ENCODE measurements around the gene COPS8.

The COPS8 gene

DNA sequence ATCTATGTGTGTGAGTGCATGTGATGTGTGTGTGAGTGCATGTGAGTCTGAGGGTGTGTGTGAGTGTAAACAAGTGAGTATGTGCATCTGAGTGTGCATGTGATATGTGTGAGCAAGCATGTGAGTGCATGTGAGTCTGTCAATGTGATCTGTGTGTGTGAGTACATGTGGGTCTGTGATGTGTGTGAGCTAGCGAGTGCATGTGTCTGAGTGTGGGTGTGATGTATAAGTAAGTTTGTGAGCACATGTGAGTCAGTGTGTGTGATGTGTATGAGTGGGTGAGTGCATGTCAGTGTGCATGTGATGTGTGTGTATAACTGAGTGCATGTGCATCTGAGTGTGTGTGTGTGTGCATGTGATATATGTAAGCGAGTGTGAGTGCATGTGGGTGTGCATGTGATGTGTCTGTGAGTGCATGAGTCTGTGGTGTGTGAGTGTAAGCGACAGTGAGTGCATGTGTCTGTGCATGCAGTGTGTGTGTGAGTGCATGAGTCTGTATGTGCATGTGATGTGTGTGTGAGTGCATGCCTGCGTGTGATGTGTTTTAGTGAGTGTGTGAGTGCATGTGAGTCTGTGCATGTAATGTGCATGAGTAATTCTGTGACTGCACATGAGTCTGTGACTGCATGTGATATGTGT is 44.1 kb downstream of the COPS8 start:
- H3K27ac ChIP-seq (replicated peaks; ENCODE audit: low read length), result no peak overlapping the region
- H2BK15ac ChIP-seq (ENCODE audit: low read length), result no peak overlapping the region
- H3K18ac ChIP-seq (ENCODE audit: low read length), result no peak overlapping the region
- no peak for DNase-seq (ENCODE audit: low spot score)
- H3K36me3 ChIP-seq (replicated peaks in 1 of 2; ENCODE audit: control insufficient read depth in 2 of 2, insufficient read depth in 2 of 2, low read length in 2 of 2), result peaks cover 0 to 4% of the 10 kb centered on the region in 2 donors
- no peak overlapping the region for H2AK5ac ChIP-seq (ENCODE audit: low read depth, low read length)
- H3K4me2 ChIP-seq (ENCODE audit: insufficient read depth, low read length, poor library complexity, severe bottlenecking), result no peak overlapping the region
- no peak overlapping the region for H3K23ac ChIP-seq (ENCODE audit: low read depth, low read length, poor library complexity)
- H4K8ac ChIP-seq (ENCODE audit: low read depth, low read length), result no peak overlapping the region
- no CpG with 5 or more reads among the region's 4 CpGs for WGBS, 2 donors (ENCODE audit: extremely low coverage in 2 of 2, insufficient read length in 2 of 2, insufficient replicate concordance in 1 of 2)
- peaks cover 0 to 6% (median 0%) of the 10 kb centered on the region in 3 experiments for H3K27me3 ChIP-seq (ENCODE audit: control insufficient read depth in 3 of 3, insufficient read depth in 3 of 3, low read depth in 1 of 3, low read length in 3 of 3)
- H2AFZ ChIP-seq (ENCODE audit: low read length), result no peak overlapping the region
- no peak overlapping the region for H3K4ac ChIP-seq (ENCODE audit: low read length)
- H2BK12ac ChIP-seq (ENCODE audit: low read length), result no peak overlapping the region
- no peak overlapping the region for H2BK120ac ChIP-seq (ENCODE audit: low read depth, low read length)
- peak overlapping the region in 1 of 2 donors; percentile 43 for H3K4me3 ChIP-seq (ENCODE audit: low read length in 2 of 2)
- H4K91ac ChIP-seq (ENCODE audit: low read depth, low read length, poor library complexity), result no peak overlapping the region
- H3K79me1 ChIP-seq (ENCODE audit: low read depth, low read length), result no peaks in the 10 kb centered on the region
- peak overlapping the region; percentile 59 for H3K14ac ChIP-seq (ENCODE audit: low read length)
- H3K9ac ChIP-seq (ENCODE audit: low read depth, low read length, poor library complexity), result peak overlapping the region; percentile 71
- peaks cover 6 to 19% of the 10 kb centered on the region in 2 donors for H3K9me3 ChIP-seq (replicated peaks in 1 of 2; ENCODE audit: control insufficient read depth in 2 of 2, insufficient read depth in 1 of 2, low read depth in 1 of 2, low read length in 2 of 2)
- H3K4me1 ChIP-seq (ENCODE audit: control insufficient read depth in 2 of 2, insufficient read depth in 1 of 2, low read depth in 1 of 2, low read length in 2 of 2), result peaks cover 4 to 5% of the 10 kb centered on the region in 2 donors
- H2BK5ac ChIP-seq (ENCODE audit: low read length), result no peak overlapping the region

DNA sequence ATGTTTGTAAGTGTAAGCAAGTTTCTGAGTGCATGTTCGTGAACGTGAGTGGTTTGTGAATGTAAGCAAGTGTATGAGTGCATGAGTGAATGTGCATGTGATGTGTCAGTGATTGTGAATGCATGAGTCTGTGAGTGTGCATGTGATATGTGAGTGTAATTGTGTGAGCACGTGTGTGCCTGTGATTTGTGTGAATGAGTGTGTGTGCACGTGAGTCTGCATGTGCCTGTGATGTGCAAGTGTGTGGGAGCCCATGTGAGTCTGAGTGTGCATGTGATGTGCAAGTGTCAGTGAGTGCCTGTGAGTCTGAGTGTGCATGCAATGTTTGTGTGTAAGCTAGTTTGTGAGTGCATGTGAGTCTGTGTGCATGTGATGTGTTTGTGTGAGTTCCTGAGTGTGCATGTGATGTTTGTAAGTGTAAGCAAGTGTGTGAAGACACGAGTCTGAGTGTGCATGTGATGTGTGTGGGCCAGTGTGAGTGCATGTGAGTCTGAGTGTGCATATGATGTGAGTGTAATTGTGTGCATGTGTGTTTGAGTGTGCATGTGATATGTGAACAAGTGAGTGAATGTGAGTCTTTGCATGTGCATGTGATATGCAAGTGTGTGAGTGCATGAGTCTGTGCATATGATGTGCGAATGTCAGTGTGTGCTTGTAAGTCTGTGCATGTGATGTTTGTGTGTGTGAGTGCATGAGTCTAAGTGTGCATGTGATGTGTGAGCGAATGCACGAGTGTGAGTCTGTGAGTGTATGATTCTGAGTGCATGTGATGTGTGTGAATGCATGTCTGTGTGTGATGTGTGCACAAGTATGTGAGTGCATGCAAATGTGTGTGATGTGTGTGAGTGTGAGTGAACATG is 45.1 kb downstream of the COPS8 start:
- no peak overlapping the region for H4K91ac ChIP-seq (ENCODE audit: low read depth, low read length, poor library complexity)
- H3K4me3 ChIP-seq (ENCODE audit: low read length in 2 of 2), result peak overlapping the region in 1 of 2 donors; percentile 16
- peaks cover 4 to 5% of the 10 kb centered on the region in 2 donors for H3K4me1 ChIP-seq (ENCODE audit: control insufficient read depth in 2 of 2, insufficient read depth in 1 of 2, low read depth in 1 of 2, low read length in 2 of 2)
- H3K27me3 ChIP-seq (ENCODE audit: control insufficient read depth in 3 of 3, insufficient read depth in 3 of 3, low read depth in 1 of 3, low read length in 3 of 3), result peaks cover 0 to 8% (median 0%) of the 10 kb centered on the region in 3 experiments
- H3K18ac ChIP-seq (ENCODE audit: low read length), result no peak overlapping the region
- no peak overlapping the region for H2AK5ac ChIP-seq (ENCODE audit: low read depth, low read length)
- H2AFZ ChIP-seq (ENCODE audit: low read length), result no peak overlapping the region
- H3K4ac ChIP-seq (ENCODE audit: low read length), result no peak overlapping the region
- no peak overlapping the region for H2BK5ac ChIP-seq (ENCODE audit: low read length)
- H3K36me3 ChIP-seq (replicated peaks in 1 of 2; ENCODE audit: control insufficient read depth in 2 of 2, insufficient read depth in 2 of 2, low read length in 2 of 2), result peaks cover 0 to 4% of the 10 kb centered on the region in 2 donors
- no peak overlapping the region for H3K27ac ChIP-seq (replicated peaks; ENCODE audit: low read length)
- H3K9ac ChIP-seq (ENCODE audit: low read depth, low read length, poor library complexity), result no peak overlapping the region
- H2BK15ac ChIP-seq (ENCODE audit: low read length), result no peak overlapping the region
- H4K8ac ChIP-seq (ENCODE audit: low read depth, low read length), result no peak overlapping the region
- no peak overlapping the region for H3K14ac ChIP-seq (ENCODE audit: low read length)
- DNase-seq (ENCODE audit: low spot score), result no peak
- no peak overlapping the region for H3K4me2 ChIP-seq (ENCODE audit: insufficient read depth, low read length, poor library complexity, severe bottlenecking)
- no peak overlapping the region for H2BK12ac ChIP-seq (ENCODE audit: low read length)
- H3K23ac ChIP-seq (ENCODE audit: low read depth, low read length, poor library complexity), result no peak overlapping the region
- H3K9me3 ChIP-seq (replicated peaks in 1 of 2; ENCODE audit: control insufficient read depth in 2 of 2, insufficient read depth in 1 of 2, low read depth in 1 of 2, low read length in 2 of 2), result peaks cover 6 to 19% of the 10 kb centered on the region in 2 donors
- H3K79me1 ChIP-seq (ENCODE audit: low read depth, low read length), result no peaks in the 10 kb centered on the region
- H2BK120ac ChIP-seq (ENCODE audit: low read depth, low read length), result no peak overlapping the region
- 100% methylated on average over 2 of the region's 8 CpGs; no CpG with 5 or more reads in 1 of the 2 donors for whole genome bisulfite sequencing, 2 donors (ENCODE audit: extremely low coverage in 2 of 2, insufficient read length in 2 of 2, insufficient replicate concordance in 1 of 2)

DNA sequence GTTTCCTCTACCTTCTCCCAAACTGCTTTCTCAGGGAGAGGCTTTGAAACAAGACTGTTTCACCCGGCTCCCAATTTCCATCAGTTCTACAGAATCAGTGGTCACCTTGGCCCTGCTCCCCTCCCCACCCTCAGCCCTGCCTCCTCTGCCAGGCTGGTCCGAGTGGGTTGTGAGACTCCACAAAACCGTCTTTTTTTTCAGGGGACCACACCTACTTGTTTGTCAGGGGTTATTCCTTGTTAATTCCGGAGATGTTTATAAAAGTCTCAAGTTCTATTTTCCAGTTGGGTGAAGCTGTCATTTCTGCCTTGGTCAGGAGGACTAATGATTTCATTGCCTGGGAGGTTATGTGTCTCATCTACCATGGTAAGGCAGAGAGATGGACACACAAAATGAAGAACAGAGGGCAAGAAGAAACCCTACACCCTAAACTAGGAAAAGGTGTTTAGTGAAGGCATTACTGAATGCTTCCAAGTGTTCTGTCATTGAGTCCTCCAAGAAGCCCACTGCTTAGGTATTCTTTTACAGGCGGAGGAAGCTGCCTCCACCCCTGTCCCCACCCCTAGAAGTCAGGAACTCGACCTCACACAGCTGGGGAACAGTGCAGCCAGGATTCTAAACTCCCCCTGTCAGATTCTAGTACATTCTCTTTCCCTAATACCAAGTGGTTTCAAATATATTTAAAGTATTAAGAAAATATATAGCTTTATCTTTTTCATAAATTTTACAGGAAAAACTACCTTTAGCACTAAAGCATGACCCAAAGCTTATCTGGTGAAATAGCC is 46.3 kb downstream of the COPS8 start:
- H3K23ac ChIP-seq (ENCODE audit: low read depth, low read length, poor library complexity), result no peak overlapping the region
- peaks cover 6 to 19% of the 10 kb centered on the region in 2 donors for H3K9me3 ChIP-seq (replicated peaks in 1 of 2; ENCODE audit: control insufficient read depth in 2 of 2, insufficient read depth in 1 of 2, low read depth in 1 of 2, low read length in 2 of 2)
- peaks cover 4 to 5% of the 10 kb centered on the region in 2 donors for H3K4me1 ChIP-seq (ENCODE audit: control insufficient read depth in 2 of 2, insufficient read depth in 1 of 2, low read depth in 1 of 2, low read length in 2 of 2)
- no CpG with 5 or more reads among the region's 6 CpGs for WGBS, 2 donors (ENCODE audit: extremely low coverage in 2 of 2, insufficient read length in 2 of 2, insufficient replicate concordance in 1 of 2)
- H2BK5ac ChIP-seq (ENCODE audit: low read length), result no peak overlapping the region
- H2BK12ac ChIP-seq (ENCODE audit: low read length), result no peak overlapping the region
- no peak overlapping the region for H2AFZ ChIP-seq (ENCODE audit: low read length)
- H3K18ac ChIP-seq (ENCODE audit: low read length), result no peak overlapping the region
- no peak overlapping the region for H3K9ac ChIP-seq (ENCODE audit: low read depth, low read length, poor library complexity)
- H3K4me2 ChIP-seq (ENCODE audit: insufficient read depth, low read length, poor library complexity, severe bottlenecking), result no peak overlapping the region
- no peak for DNase-seq (ENCODE audit: low spot score)
- H3K14ac ChIP-seq (ENCODE audit: low read length), result no peak overlapping the region
- no peak overlapping the region for H4K8ac ChIP-seq (ENCODE audit: low read depth, low read length)
- H3K27ac ChIP-seq (replicated peaks; ENCODE audit: low read length), result no peak overlapping the region
- H3K4me3 ChIP-seq (ENCODE audit: low read length in 2 of 2), result no peak overlapping the region
- no peak overlapping the region for H2AK5ac ChIP-seq (ENCODE audit: low read depth, low read length)
- no peaks in the 10 kb centered on the region for H3K79me1 ChIP-seq (ENCODE audit: low read depth, low read length)
- H4K91ac ChIP-seq (ENCODE audit: low read depth, low read length, poor library complexity), result no peak overlapping the region
- peaks cover 0 to 8% (median 0%) of the 10 kb centered on the region in 3 experiments for H3K27me3 ChIP-seq (ENCODE audit: control insufficient read depth in 3 of 3, insufficient read depth in 3 of 3, low read depth in 1 of 3, low read length in 3 of 3)
- H2BK15ac ChIP-seq (ENCODE audit: low read length), result no peak overlapping the region
- no peak overlapping the region for H3K4ac ChIP-seq (ENCODE audit: low read length)
- peaks cover 0 to 4% of the 10 kb centered on the region in 2 donors for H3K36me3 ChIP-seq (replicated peaks in 1 of 2; ENCODE audit: control insufficient read depth in 2 of 2, insufficient read depth in 2 of 2, low read length in 2 of 2)
- no peak overlapping the region for H2BK120ac ChIP-seq (ENCODE audit: low read depth, low read length)
